Measurements from ENCODE around the gene IRF7. TPM values are rescaled to one million over a fixed set of nuclear protein-coding genes. Genes with fewer than 3 reads are reported as not detected.

The IRF7 gene
- total and polyA plus RNA-seq, 2 of the 4 experiments (the other 2 are of a cell fraction), result 1.6 to 4.5 TPM

DNA sequence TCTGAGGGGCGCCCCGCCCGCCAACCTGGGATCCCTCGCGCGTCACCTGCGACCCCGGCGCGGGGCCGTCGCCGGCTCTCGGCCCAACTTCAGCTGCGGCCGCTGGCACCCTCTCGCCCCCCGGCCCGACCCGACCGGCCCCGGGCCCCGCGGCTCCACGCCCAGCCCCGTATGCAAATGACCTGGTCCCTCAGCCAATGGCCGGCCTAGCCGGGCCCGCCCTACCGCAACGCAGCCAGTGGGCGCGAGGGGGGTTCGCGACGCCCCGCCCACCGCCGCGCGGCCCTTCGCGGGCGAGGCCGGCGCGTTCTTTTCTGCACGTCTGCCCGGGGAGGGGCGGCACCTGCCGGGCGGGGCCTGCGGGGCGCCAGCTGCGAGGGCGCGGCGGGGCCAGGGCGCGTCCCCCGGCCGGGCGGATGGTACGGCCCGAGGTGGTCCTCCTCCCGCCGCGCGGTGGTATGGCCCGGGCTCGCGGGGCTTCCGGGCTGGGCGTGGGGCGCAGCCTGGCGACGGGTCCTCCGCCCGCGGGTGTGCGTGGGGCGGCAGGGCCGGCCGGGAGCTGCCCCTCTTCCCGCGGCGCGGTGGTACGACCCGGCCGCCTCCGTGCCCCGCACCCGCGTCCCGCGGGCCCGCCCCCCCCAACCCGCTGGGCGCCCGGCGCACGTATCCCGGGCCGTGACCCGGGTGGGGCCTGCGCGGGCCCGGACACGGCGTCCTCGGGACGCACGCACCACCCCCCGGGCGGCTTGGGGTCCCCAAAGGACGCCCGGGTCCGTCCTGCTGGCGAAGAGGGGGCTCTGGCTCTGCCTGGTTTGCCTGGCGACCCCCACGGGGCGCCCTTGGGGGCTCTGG is 47.2 kb downstream of the IRF7 start:
- H2AK9ac ChIP-seq (replicated peaks; ENCODE audit: low read depth, low read length, poor library complexity), result peak overlapping the region; percentile 100
- H3K18ac ChIP-seq (ENCODE audit: low read depth, low read length), result 0 out of 2 replicates have a peak overlapping the region, but pooled peaks have one; percentile 63
- peak overlapping the region; percentile 60; the same call in 1 of the 2 replicates for H2BK120ac ChIP-seq (ENCODE audit: low read depth, low read length)
- H3K27me3 ChIP-seq (ENCODE audit: control insufficient read depth, insufficient read depth, low read length), result no peaks in the 10 kb centered on the region
- dilution Hi-C loops (cut with HindIII; ENCODE audit: low sequenced_read_pairs, unreplicated experiment), result no loop called here
- BruUV-seq (replicated peaks), result no TSS peak
- in situ Hi-C loops (cut with MboI; ENCODE audit: low sequenced_read_pairs), result no loop called here
- H3K4me1 ChIP-seq (ENCODE audit: control insufficient read depth, insufficient read depth, low read length), result peaks cover 17% of the 10 kb centered on the region
- no peaks in the 10 kb centered on the region for H3K9me1 ChIP-seq (ENCODE audit: insufficient read depth, low read length)
- TF ChIP-seq CEBPB (IDR thresholded peaks at IDR 0.05; ENCODE audit: low read depth, low read length) (no peak), BHLHE40 (IDR thresholded peaks at IDR 0.05; ENCODE audit: low read depth, low read length) (peak; percentile 97), CHD1 (IDR thresholded peaks at IDR 0.05; ENCODE audit: low read depth, low read length) (peak; percentile 74; the same call in 1 of the 2 replicates), MXI1 (IDR thresholded peaks at IDR 0.05; ENCODE audit: borderline replicate concordance, low read depth, low read length) (peak; percentile 52; the same call in 1 of the 2 replicates), MAZ (IDR thresholded peaks at IDR 0.05; ENCODE audit: borderline replicate concordance, low read depth, low read length) (peak; percentile 82; the same call in 1 of the 2 replicates), RAD21 (IDR thresholded peaks at IDR 0.05; ENCODE audit: low read length) (no peak), POLR2A (IDR thresholded peaks at IDR 0.05; ENCODE audit: low read depth, low read length) (peak; percentile 82), NFE2L2 (IDR thresholded peaks at IDR 0.05; ENCODE audit: low read depth, low read length) (no peak)
- TF ChIP-seq, protein P1, sequence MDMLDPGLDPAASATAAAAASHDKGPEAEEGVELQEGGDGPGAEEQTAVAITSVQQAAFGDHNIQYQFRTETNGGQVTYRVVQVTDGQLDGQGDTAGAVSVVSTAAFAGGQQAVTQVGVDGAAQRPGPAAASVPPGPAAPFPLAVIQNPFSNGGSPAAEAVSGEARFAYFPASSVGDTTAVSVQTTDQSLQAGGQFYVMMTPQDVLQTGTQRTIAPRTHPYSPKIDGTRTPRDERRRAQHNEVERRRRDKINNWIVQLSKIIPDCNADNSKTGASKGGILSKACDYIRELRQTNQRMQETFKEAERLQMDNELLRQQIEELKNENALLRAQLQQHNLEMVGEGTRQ (IDR thresholded peaks at IDR 0.05; ENCODE audit: low read depth, low read length), result peak; percentile 14; the same call in 1 of the 2 replicates
- TF ChIP-seq, protein P2, sequence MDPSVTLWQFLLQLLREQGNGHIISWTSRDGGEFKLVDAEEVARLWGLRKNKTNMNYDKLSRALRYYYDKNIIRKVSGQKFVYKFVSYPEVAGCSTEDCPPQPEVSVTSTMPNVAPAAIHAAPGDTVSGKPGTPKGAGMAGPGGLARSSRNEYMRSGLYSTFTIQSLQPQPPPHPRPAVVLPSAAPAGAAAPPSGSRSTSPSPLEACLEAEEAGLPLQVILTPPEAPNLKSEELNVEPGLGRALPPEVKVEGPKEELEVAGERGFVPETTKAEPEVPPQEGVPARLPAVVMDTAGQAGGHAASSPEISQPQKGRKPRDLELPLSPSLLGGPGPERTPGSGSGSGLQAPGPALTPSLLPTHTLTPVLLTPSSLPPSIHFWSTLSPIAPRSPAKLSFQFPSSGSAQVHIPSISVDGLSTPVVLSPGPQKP (IDR thresholded peaks at IDR 0.05; ENCODE audit: borderline replicate concordance, low read depth, low read length), result no peak
- peak overlapping the region; percentile 96 for H3K27ac ChIP-seq (ENCODE audit: insufficient read depth, low read length)
- POLR2A ChIA-PET (ENCODE audit: unreplicated experiment), result no interaction called here
- H2BK20ac ChIP-seq (ENCODE audit: low read depth, low read length), result no peak overlapping the region
- peak overlapping the region; percentile 93 for H2AFZ ChIP-seq (replicated peaks; ENCODE audit: low read length, poor library complexity)
- peak overlapping the region; percentile 26; the same call in 2 of the 3 replicates for H2BK15ac ChIP-seq (ENCODE audit: low read depth, low read length)
- ATAC-seq (ENCODE audit: low read depth) (peak; percentile 98), DNase-seq (peak; percentile 89)
- H3K14ac ChIP-seq (replicated peaks; ENCODE audit: low read depth, low read length), result peak overlapping the region; percentile 98
- no peaks in the 10 kb centered on the region for H3K9me3 ChIP-seq (ENCODE audit: control insufficient read depth, insufficient read depth, low read length)
- CTCF ChIA-PET, result interaction anchor here (0.7 kb wide), 1 partner anchor 82 kb away, joined by 5 read pairs; no protein-coding TSS in a partner anchor
- peaks cover 29 to 42% of the 10 kb centered on the region in 2 experiments; a peak in 3 of 4 replicates for H3K79me1 ChIP-seq (ENCODE audit: low read depth in 1 of 2, low read length in 2 of 2)
- peak overlapping the region; percentile 94 for H4K5ac ChIP-seq (ENCODE audit: low read depth, low read length)
- H3K9ac ChIP-seq (ENCODE audit: low read depth, low read length), result peak overlapping the region; percentile 100
- H4K91ac ChIP-seq (ENCODE audit: insufficient read depth, low read depth, low read length), result peak overlapping the region; percentile 96; the same call in 1 of the 2 replicates
- intact Hi-C loops (cut with micrococcal nuclease), result no loop called here
- H2BK5ac ChIP-seq (ENCODE audit: low read depth, low read length, poor library complexity, severe bottlenecking), result peak overlapping the region; percentile 99
- H3K56ac ChIP-seq (ENCODE audit: extremely low read depth, insufficient read depth, low read length), result peak overlapping the region; percentile 41
- peak overlapping the region; percentile 58; the same call in 1 of the 2 replicates for H3K23ac ChIP-seq (ENCODE audit: low read depth, low read length)
- 0% methylated on average over 69 of the region's 123 CpGs; no CpG with 5 or more reads in 1 of the 2 experiments for WGBS, 2 experiments (ENCODE audit: extremely low coverage in 2 of 2, insufficient read length in 1 of 2)
- H4K20me1 ChIP-seq (ENCODE audit: insufficient read depth, low read length), result peaks cover 29% of the 10 kb centered on the region
- H3K4me2 ChIP-seq (ENCODE audit: low read depth, low read length), result peak overlapping the region; percentile 89
- H2AK5ac ChIP-seq (ENCODE audit: low read depth, low read length), result peak overlapping the region; percentile 80
- peak overlapping the region; percentile 88 to 99 for H4K8ac ChIP-seq (ENCODE audit: low read depth in 2 of 2, low read length in 2 of 2)
- peak overlapping the region; percentile 96 for H3K4ac ChIP-seq (ENCODE audit: low read depth, low read length)
- peaks cover 14% of the 10 kb centered on the region for H3K36me3 ChIP-seq (ENCODE audit: control insufficient read depth, insufficient read depth, low read length)
- peak overlapping the region; percentile 100 for H3K4me3 ChIP-seq (ENCODE audit: insufficient read depth, low read depth, low read length)
